ENCODE results near the gene MTUS2. TPM values are rescaled to one million over a fixed set of nuclear protein-coding genes. Genes with fewer than 3 reads are reported as not detected.

MTUS2 gene
- total RNA-seq, 1 experiment from 2014 or later, result not detected

GRCh38 chr13:29049524-29049923 is 229.4 kb downstream of the MTUS2 start:
- in situ Hi-C loops (cut with HindIII; ENCODE audit: low pct_unique_long_range_greater_than_20kb, low sequenced_read_pairs), result no loop called here
- DNase-seq (ENCODE audit: low read depth, low spot score), result no peak

- in situ Hi-C loops (cut with HindIII; ENCODE audit: low pct_unique_long_range_greater_than_20kb, low sequenced_read_pairs), result no loop called here
- DNase-seq (ENCODE audit: low read depth, low spot score), result no peak
These were observed 230.6 kb downstream of the MTUS2 start for GRCh38 chr13:29050719-29051118.

DNA sequence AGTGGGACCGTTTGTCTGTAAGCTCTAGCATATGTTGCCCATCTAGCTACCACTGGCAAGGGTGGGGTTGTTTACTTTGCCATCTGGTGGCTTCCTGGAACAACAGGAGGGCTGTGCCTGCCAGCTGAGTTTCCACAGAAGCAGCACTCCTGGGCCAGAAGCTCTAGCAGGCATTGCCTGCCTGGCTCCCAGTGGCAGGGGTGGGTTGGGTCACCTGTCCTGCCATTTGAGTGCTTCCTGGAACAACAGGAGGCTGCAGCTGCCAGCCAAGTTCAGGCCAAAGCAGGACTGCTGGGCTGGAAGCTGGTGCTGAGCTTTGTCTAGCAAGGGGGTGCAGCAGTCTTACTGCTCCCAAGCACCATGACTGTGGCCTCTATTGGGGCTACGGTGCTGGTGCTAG is 239.7 kb downstream of the MTUS2 start:
- no peak for DNase-seq (ENCODE audit: low read depth, low spot score)
- in situ Hi-C loops (cut with HindIII; ENCODE audit: low pct_unique_long_range_greater_than_20kb, low sequenced_read_pairs), result no loop called here

- in situ Hi-C loops (cut with HindIII; ENCODE audit: low pct_unique_long_range_greater_than_20kb, low sequenced_read_pairs), result no loop called here
These were observed 245.0 kb downstream of the MTUS2 start for GRCh38 chr13:29065142-29065541.

GRCh38 chr13:29067306-29067945 is 247.3 kb downstream of the MTUS2 start:
- in situ Hi-C loops (cut with HindIII; ENCODE audit: low pct_unique_long_range_greater_than_20kb, low sequenced_read_pairs), result no loop called here
- DNase-seq (ENCODE audit: low read depth, low spot score), result no peak

More at GRCh38 chr13:29065142-29065541, 245.0 kb downstream of the MTUS2 start:
- no peak for DNase-seq (ENCODE audit: low read depth, low spot score)

GRCh38 chr13:29073755-29074154 is 253.6 kb downstream of the MTUS2 start:
- DNase-seq (ENCODE audit: low read depth, low spot score), result no peak
- in situ Hi-C loops (cut with HindIII; ENCODE audit: low pct_unique_long_range_greater_than_20kb, low sequenced_read_pairs), result no loop called here

DNA sequence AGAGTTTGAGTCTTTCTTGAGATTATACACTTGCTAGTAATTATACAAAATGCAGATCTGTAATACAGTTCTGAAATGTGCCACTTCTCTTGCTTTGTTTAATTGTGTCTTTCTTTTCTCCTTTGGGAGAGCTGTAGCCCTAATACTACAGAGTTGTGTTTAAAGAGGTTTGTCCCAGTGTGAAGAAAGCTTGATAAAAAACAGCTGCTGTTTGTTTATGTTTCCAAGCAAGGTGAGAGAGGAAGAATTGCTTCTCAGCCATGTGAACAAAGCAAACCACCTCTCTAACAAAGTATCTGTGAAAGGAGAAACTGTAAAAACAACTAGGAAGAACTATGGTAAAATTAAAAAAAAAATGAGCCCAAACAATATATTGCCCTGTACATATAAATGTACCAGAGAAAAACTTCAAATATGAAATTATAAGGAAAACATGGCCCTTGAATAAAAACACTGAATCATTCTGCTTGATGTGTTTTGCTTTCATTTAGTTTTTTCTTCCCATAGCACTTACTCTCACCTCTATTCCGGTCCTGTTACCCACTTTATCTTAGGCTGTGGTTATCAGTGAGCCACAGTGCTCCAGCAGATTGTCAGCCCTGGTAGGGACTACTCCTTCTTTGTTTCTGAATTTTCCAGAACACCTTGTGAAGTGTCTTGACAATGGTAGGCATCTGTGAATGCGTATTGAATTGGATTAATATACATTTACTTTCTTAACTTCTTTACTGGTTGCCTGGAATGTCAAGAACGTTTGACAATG is 257.1 kb downstream of the MTUS2 start:
- in situ Hi-C loops (cut with HindIII; ENCODE audit: low pct_unique_long_range_greater_than_20kb, low sequenced_read_pairs), result no loop called here
- no peak for DNase-seq (ENCODE audit: low read depth, low spot score)

DNA sequence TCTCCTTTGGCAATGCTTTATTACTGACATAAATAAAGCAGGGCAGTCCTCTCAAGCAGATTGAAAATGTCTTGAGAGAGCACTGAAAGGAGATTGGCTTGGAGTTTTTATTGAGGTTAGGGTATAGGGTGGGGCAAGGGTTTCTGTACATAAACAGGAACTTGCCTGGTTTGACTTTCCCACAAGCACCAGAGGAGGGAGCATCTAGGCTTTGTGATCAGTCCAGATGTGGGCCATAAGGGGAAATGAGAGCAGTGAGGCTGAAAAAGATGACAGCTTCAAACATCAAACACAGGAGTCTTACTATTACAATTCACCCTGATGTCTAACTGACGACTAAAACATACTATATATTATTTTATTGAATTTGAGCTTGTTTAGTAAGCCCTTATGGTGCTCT is 260.9 kb downstream of the MTUS2 start:
- in situ Hi-C loops (cut with HindIII; ENCODE audit: low pct_unique_long_range_greater_than_20kb, low sequenced_read_pairs), result no loop called here

GRCh38 chr13:29081697-29082440 is 261.7 kb downstream of the MTUS2 start:
- in situ Hi-C loops (cut with HindIII; ENCODE audit: low pct_unique_long_range_greater_than_20kb, low sequenced_read_pairs), result no loop called here
- DNase-seq (ENCODE audit: low read depth, low spot score), result no peak

More for the DNA sequence above, 260.9 kb downstream of the MTUS2 start:
- peak; percentile 66 for DNase-seq (ENCODE audit: low read depth, low spot score)

GRCh38 chr13:29099781-29100406 is 279.8 kb downstream of the MTUS2 start:
- no peak for DNase-seq (ENCODE audit: low read depth, low spot score)
- in situ Hi-C loops (cut with HindIII; ENCODE audit: low pct_unique_long_range_greater_than_20kb, low sequenced_read_pairs), result no loop called here

DNA sequence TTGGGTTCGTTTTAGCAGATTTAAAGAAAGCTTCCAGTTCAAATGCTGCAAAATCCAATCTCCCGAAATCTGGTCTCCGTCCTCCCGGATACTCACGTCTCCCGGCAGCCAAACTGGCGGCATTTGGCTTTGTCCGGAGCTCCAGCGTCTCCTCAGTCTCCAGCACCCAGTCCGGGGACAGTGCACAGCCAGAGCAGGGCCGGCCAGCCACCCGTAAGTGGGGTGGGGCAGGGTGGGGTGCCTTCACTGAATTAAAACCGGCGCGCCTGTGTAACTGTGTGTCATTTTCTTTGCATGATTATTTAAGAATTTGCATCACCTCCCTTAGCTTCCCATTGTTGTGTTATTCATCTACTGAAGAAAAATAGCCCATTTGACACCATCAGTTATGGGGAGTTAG is 280.6 kb downstream of the MTUS2 start:
- in situ Hi-C loops (cut with HindIII; ENCODE audit: low pct_unique_long_range_greater_than_20kb, low sequenced_read_pairs), result no loop called here
- DNase-seq (ENCODE audit: low read depth, low spot score), result no peak

GRCh38 chr13:29101409-29101808 is 281.3 kb downstream of the MTUS2 start:
- no peak for DNase-seq (ENCODE audit: low read depth, low spot score)
- in situ Hi-C loops (cut with HindIII; ENCODE audit: low pct_unique_long_range_greater_than_20kb, low sequenced_read_pairs), result no loop called here

DNA sequence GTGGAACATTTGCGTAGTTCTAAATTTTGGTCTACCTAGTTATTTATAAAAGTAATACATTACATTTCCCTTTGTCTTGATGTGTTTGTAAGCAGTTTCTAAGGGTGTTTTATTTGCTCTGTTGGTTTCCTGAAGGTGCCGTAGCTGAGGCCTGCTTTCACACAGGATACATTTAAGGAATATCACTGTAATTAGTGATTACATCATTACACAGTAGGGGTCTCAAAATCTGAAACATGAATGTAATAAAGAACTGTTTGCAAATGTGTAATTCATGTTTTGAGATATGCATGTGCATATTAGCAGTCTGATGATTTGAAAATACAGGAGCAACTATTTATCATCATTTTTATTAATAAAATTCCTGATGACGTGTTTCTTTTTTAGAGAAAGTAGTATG is 281.8 kb downstream of the MTUS2 start:
- in situ Hi-C loops (cut with HindIII; ENCODE audit: low pct_unique_long_range_greater_than_20kb, low sequenced_read_pairs), result no loop called here
- DNase-seq (ENCODE audit: low read depth, low spot score), result no peak

DNA sequence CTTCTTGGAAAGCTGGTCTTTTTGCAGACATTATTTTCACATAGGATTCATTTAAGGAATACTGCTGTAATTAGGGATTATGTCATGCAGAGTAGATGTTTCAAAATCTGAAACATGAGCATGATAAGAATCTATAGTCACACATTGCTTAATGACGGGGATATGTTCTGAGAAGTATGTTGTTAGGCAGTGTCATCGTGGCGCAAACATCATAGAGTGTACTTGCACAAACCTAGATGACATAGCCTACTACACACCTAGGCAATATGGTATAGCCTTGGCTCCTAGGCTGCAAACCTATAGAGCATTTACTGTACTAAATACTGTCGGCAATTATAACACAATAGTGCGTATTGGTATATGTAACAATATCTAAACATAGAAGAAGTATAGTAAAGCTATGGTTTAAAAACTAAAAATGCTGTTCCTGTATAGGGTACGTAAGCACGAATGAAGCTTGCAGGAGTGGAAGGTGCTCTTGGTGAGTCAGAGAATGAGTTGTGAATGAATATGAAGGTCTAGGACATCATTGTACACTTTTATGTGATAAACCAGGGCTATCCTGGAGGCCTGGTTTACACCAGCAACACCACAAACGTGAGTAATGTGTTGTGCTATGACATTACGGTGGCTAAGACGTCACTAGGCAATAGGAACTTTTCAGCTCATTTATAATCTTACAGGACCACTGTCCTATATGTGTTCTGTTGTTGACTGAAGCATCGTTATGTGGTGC is 283.1 kb downstream of the MTUS2 start:
- in situ Hi-C loops (cut with HindIII; ENCODE audit: low pct_unique_long_range_greater_than_20kb, low sequenced_read_pairs), result no loop called here
- no peak for DNase-seq (ENCODE audit: low read depth, low spot score)

DNA sequence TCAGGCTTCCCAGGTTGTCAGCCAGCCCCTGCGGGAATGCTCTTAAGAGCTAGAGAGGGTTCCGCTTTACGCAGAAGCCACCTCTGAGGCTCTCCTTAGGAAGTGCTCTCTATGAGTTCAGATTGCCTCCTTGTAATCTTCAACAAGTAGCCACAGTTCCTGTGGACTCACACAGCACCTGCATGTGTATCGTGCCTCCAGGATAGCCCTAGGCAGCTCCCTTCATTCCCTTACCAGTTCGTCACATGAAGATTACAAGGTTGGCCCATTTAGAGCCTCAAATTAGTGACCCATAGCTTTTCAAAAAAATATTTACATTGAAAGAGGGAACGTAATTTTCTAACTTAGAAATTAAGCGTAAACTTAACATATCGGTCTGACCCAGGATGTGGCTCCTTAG is 284.3 kb downstream of the MTUS2 start:
- no peak for DNase-seq (ENCODE audit: low read depth, low spot score)
- in situ Hi-C loops (cut with HindIII; ENCODE audit: low pct_unique_long_range_greater_than_20kb, low sequenced_read_pairs), result no loop called here

DNA sequence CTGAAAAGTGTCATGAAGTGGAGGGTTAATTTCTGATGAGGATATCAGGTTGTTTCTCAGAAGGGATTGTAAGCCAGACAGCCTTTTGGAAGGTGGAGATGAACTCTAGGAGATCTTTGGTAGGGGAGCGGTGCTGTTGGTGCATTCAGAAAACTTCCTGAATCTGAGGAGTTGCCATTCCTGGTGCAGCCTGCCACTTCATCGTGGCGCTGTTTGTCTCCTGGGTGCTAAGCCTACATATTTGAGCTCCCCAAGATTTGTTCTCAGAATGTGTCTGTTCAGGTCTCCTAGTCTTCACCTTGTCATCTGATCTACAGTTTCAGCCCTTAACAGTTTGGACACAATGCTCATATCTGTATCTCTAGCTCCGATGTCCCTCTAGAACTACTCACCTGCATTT is 285.6 kb downstream of the MTUS2 start:
- in situ Hi-C loops (cut with HindIII; ENCODE audit: low pct_unique_long_range_greater_than_20kb, low sequenced_read_pairs), result no loop called here
- peak; percentile 38 for DNase-seq (ENCODE audit: low read depth, low spot score)

DNA sequence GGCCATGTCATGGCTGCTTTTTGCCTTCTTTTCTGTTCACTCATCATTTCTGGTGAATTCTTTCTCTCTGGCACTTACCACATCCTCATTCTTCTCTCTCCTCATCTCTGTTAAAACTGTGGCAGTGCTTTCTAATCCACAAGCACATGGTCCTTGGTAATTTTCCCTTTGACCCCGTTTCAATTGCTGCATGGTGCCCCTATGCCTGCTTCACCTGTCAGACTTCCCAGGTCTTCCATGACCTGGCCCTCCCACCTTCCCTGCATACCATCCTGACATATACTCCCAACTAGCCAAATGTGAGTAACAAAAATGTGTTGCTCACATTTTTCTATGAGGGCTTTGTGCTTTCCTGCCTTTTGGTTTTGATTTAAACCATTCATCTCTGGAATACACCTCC is 286.5 kb downstream of the MTUS2 start:
- DNase-seq (ENCODE audit: low read depth, low spot score), result no peak

More for the DNA sequence above, 286.5 kb downstream of the MTUS2 start:
- in situ Hi-C loops (cut with HindIII; ENCODE audit: low pct_unique_long_range_greater_than_20kb, low sequenced_read_pairs), result no loop called here
